ENCODE data around the gene PIGK.

The PIGK gene

DNA sequence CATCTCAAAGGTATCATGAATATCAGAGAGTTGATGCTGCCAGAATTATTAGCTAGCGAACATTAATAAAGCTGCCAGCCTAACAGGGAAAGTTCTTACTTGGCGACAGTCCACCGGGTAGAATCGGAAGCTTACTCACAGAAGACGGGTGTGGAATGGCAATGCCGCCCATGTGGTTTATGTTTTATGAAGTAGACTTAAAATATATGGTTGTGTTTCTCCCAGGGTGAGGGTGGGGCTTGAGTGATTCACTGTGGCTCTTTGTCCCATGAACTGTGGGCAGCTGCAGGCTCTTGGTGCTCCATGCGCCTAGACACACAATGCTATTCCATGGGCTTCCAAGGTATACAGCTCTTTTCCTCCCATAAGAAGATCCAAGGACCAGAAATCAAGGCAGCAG is 162.7 kb downstream of the PIGK start:
- ATAC-seq = no peak
- no peak for TF ChIP-seq ZNF8 (CRISPR knock-in tag; IDR thresholded peaks at IDR 0.05)
- TF ChIP-seq, protein P1, sequence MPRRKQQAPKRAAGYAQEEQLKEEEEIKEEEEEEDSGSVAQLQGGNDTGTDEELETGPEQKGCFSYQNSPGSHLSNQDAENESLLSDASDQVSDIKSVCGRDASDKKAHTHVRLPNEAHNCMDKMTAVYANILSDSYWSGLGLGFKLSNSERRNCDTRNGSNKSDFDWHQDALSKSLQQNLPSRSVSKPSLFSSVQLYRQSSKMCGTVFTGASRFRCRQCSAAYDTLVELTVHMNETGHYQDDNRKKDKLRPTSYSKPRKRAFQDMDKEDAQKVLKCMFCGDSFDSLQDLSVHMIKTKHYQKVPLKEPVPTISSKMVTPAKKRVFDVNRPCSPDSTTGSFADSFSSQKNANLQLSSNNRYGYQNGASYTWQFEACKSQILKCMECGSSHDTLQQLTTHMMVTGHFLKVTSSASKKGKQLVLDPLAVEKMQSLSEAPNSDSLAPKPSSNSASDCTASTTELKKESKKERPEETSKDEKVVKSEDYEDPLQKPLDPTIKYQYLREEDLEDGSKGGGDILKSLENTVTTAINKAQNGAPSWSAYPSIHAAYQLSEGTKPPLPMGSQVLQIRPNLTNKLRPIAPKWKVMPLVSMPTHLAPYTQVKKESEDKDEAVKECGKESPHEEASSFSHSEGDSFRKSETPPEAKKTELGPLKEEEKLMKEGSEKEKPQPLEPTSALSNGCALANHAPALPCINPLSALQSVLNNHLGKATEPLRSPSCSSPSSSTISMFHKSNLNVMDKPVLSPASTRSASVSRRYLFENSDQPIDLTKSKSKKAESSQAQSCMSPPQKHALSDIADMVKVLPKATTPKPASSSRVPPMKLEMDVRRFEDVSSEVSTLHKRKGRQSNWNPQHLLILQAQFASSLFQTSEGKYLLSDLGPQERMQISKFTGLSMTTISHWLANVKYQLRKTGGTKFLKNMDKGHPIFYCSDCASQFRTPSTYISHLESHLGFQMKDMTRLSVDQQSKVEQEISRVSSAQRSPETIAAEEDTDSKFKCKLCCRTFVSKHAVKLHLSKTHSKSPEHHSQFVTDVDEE (CRISPR knock-in tag; IDR thresholded peaks at IDR 0.05) = no peak
- TF ChIP-seq, protein P2, sequence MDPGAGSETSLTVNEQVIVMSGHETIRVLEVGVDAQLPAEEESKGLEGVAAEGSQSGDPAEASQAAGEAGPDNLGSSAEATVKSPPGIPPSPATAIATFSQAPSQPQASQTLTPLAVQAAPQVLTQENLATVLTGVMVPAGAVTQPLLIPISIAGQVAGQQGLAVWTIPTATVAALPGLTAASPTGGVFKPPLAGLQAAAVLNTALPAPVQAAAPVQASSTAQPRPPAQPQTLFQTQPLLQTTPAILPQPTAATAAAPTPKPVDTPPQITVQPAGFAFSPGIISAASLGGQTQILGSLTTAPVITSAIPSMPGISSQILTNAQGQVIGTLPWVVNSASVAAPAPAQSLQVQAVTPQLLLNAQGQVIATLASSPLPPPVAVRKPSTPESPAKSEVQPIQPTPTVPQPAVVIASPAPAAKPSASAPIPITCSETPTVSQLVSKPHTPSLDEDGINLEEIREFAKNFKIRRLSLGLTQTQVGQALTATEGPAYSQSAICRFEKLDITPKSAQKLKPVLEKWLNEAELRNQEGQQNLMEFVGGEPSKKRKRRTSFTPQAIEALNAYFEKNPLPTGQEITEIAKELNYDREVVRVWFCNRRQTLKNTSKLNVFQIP (CRISPR knock-in tag; IDR thresholded peaks at IDR 0.05; ENCODE audit: borderline replicate concordance, low read depth) = no peak
- TF ChIP-seq TCF4 (CRISPR knock-in tag; IDR thresholded peaks at IDR 0.05; ENCODE audit: borderline replicate concordance) = no peak

DNA sequence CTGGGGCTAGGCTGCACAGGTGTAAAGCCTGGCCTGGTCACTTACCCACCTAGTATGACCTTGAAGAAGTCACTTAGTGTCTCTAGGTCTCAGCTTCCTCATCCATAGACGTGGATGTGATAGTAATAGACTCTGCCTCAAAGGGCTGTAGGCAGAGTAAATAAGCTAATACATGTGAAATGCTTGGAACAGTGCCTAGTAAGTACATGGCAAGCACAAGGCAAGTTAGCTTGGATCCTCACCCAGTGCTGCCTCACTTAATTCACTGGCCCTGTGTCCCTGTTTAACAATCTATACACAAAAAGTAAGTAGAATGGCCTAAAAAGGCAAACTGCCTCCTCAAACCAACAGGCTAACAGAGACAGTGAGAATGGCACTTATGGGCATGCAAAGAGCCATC is 167.8 kb downstream of the PIGK start:
- TF ChIP-seq TCF4 (CRISPR knock-in tag; IDR thresholded peaks at IDR 0.05; ENCODE audit: borderline replicate concordance) (no peak), PPARA (CRISPR knock-in tag; IDR thresholded peaks at IDR 0.05; ENCODE audit: borderline replicate concordance) (no peak), RARB (CRISPR knock-in tag; IDR thresholded peaks at IDR 0.05) (no peak), ARNTL (CRISPR knock-in tag; IDR thresholded peaks at IDR 0.05; ENCODE audit: borderline replicate concordance, low read depth) (no peak), ZNF70 (CRISPR knock-in tag; IDR thresholded peaks at IDR 0.05) (no peak), ESRRG (CRISPR knock-in tag; IDR thresholded peaks at IDR 0.05) (no peak), TOX (CRISPR knock-in tag; IDR thresholded peaks at IDR 0.05; ENCODE audit: borderline replicate concordance) (no peak), OSR1 (CRISPR knock-in tag; IDR thresholded peaks at IDR 0.05) (no peak), ZFP30 (CRISPR knock-in tag; IDR thresholded peaks at IDR 0.05) (no peak), SNAI2 (CRISPR knock-in tag; IDR thresholded peaks at IDR 0.05) (no peak), GLIS3 (CRISPR knock-in tag; IDR thresholded peaks at IDR 0.05) (no peak)
- TF ChIP-seq, protein P3, sequence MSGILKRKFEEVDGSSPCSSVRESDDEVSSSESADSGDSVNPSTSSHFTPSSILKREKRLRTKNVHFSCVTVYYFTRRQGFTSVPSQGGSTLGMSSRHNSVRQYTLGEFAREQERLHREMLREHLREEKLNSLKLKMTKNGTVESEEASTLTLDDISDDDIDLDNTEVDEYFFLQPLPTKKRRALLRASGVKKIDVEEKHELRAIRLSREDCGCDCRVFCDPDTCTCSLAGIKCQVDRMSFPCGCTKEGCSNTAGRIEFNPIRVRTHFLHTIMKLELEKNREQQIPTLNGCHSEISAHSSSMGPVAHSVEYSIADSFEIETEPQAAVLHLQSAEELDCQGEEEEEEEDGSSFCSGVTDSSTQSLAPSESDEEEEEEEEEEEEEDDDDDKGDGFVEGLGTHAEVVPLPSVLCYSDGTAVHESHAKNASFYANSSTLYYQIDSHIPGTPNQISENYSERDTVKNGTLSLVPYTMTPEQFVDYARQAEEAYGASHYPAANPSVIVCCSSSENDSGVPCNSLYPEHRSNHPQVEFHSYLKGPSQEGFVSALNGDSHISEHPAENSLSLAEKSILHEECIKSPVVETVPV (CRISPR knock-in tag; IDR thresholded peaks at IDR 0.05) = no peak
- TF ChIP-seq, protein P1 (CRISPR knock-in tag; IDR thresholded peaks at IDR 0.05) = no peak
- TF ChIP-seq, protein P4, sequence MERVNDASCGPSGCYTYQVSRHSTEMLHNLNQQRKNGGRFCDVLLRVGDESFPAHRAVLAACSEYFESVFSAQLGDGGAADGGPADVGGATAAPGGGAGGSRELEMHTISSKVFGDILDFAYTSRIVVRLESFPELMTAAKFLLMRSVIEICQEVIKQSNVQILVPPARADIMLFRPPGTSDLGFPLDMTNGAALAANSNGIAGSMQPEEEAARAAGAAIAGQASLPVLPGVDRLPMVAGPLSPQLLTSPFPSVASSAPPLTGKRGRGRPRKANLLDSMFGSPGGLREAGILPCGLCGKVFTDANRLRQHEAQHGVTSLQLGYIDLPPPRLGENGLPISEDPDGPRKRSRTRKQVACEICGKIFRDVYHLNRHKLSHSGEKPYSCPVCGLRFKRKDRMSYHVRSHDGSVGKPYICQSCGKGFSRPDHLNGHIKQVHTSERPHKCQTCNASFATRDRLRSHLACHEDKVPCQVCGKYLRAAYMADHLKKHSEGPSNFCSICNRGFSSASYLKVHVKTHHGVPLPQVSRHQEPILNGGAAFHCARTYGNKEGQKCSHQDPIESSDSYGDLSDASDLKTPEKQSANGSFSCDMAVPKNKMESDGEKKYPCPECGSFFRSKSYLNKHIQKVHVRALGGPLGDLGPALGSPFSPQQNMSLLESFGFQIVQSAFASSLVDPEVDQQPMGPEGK (CRISPR knock-in tag; IDR thresholded peaks at IDR 0.05; ENCODE audit: borderline replicate concordance) = no peak
- TF ChIP-seq, protein P5, sequence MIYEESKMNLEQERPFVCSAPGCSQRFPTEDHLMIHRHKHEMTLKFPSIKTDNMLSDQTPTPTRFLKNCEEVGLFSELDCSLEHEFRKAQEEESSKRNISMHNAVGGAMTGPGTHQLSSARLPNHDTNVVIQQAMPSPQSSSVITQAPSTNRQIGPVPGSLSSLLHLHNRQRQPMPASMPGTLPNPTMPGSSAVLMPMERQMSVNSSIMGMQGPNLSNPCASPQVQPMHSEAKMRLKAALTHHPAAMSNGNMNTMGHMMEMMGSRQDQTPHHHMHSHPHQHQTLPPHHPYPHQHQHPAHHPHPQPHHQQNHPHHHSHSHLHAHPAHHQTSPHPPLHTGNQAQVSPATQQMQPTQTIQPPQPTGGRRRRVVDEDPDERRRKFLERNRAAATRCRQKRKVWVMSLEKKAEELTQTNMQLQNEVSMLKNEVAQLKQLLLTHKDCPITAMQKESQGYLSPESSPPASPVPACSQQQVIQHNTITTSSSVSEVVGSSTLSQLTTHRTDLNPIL (CRISPR knock-in tag; IDR thresholded peaks at IDR 0.05; ENCODE audit: low read depth) = no peak
- TF ChIP-seq, protein P2 (CRISPR knock-in tag; IDR thresholded peaks at IDR 0.05; ENCODE audit: borderline replicate concordance, low read depth) = no peak
- no peak for ATAC-seq

Data from SK-N-SH treated with all-trans-retinoic acid at 6 μM for 48 hours (cell line).